NCI-H2029 (cell line): ENCODE measurements around the gene FLNC.

Source experiments
- DNase-seq: peaks from one replicate; lab custom pipeline; 2025; lab: John Stamatoyannopoulos, UW

Gene FLNC

GRCh38 chr7:128830231-128831177 is at the start of gene FLNC:
FLNC (plus strand) TSS chr7:128830406; CDS start chr7:128830638, 232 bp downstream.
- DNase-seq: no peak

GRCh38 chr7:128781126-128781525 is 49.1 kb upstream of the FLNC start:
- DNase-seq: no peak

- DNase-seq: no peak
Measured at GRCh38 chr7:128781851-128782250, 48.4 kb upstream of the FLNC start.

DNA sequence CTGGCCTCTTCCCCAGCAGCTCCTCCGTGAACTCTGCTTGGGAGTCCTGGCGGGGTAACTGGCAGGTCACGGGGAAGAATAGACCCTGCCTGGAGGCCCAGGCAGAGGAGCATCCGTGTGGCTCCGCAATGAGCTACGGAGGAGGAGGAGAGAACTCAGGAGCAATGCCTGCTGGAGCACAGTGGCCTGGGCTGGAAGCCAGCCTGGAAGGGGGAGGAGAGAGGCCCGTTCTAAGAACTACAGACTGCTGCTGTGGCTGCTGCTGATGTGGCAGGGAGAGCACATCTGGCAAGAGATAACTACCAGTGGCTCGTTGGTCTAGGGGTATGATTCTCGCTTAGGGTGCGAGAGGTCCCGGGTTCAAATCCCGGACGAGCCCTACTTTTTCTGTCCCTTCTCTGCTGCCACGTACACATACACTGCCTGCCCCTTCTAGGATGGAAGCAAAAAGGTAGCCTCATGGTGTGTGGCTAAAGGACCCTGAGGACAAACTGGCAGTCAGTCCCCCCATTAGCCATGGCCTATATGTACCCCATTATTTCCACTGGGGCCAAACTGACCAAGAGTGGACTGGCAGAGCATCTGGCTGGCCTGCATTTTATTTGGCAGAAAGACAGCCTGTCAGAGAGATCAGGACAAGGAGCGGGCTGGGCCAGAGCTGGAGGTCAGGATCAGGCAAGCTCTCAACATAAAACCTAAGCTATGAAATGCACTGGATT is 46.9 kb upstream of the FLNC start:
- DNase-seq: no peak

DNA sequence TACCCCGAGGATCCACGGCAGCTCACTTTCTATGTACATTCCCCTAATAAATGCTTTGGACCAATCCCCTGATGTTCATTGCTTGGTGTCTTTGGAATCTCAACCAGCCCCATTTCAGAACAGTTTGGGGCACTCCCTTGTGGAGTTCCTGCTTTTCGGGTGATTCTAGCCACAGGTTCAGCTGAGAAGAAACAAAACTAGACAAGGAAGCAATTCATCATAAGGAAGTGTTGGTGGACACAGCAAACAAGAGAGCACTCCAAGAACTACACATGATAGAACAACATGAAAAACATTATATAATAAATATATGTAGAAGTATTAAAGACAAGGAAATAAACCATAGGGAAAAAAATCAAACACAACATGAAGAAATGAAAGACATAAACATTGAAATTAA is 44.5 kb upstream of the FLNC start:
- DNase-seq: no peak

DNA sequence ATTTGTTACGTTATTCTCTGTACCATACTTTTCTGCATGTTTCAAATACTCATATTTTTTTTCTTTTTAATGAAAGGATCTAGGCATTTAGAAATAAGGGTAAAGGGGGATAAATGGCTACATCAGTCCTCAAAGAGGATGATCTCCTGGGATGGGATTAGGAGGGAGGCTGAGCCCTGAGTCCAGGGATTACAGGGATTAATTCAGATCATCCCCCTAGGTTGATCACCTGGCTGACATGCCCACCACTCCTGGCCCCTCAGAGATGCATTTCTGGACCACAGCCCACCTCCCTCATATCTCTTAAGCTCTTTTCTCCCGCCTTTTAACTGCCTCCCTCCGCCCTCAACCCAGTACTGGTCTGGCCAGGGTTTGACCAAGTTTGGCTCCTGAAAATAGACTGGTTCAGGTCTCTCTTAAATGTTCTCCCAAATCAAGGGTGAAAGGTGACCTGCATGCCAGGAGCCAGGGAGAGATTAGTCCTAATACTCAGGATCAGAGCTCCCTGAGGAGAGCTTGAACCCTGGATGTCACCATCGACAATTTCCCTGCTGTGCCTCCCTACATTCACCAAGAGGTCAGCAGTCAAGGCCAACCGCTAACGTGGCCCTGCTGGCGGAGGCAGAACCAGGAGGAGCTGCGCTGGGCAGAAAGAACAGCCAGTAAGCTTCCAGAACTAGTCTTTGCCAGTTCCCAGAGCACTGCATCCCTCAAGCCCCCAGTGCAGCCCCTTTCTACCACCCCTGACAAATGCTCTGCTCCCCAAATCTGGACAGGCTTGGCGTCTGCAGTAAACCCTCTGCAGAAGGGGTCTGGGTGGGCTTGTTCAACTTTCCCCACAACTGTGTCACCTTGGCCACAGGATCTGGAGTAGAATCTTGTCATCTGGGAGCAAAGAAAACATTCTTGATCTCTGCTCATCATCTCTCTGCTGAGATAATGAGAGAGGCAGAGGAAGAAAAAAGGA is 41.5 kb upstream of the FLNC start:
- no peak for DNase-seq

- DNase-seq: no peak
Measured at GRCh38 chr7:128790315-128791041, 39.7 kb upstream of the FLNC start.

- peak; percentile 35 for DNase-seq
Measured at GRCh38 chr7:128791121-128791971, 38.9 kb upstream of the FLNC start, which contains the start of gene CCDC136. CCDC136 (plus strand) TSS chr7:128791968; CDS start chr7:128792412, 444 bp downstream.

DNA sequence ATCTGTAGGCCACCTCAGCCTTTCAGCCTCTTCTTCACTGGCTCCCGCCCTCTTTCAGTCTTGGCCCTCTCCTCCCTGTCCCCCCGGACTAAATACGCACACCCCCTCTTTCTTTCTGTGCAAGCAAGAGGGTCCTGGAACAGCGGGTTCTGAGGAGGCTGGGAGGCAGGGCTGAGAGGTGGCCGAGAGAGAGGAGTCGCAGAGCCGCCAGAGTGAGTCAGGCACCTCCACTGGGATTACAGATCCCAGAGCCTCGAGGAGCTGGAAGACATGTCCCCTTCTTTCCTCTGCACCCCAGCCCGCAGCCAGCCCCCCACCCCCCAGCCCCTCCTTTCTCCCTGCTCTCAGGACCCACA is 38.3 kb upstream of the FLNC start:
- no peak for DNase-seq

DNA sequence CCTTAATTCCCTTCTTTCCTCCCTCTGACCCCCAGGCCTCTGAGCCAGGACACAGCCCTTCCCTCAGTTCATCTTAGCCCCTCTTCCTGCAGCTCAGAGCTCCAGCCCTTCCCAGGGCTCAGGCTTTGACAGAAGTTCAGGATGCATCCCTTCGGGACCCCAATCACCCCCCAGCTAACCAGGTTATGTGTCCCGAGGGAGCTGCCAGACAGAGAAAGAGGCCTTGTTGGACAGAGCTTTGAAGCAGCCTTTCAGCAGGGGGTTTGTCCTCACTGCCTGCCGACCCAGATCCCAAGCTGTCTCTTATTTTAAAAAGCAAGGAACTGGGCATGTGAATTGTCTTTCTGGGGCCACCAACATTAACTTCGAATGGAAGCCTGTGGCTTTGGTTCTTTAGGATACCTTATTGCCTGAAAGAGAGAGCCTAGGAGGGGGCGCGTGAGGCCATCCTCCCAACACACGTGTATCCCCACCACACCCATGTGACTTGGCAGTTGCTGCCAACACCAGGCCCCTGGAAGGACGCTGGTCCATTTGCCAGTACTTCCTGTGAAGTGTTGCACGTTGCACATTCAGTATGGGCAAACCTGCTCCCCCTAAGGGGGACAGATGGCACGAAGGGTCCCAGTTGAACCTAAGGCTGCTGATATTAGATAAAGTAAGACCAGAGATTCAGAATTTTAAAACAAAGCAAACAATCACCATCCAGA is 37.6 kb upstream of the FLNC start:
- DNase-seq: no peak

- DNase-seq: no peak
Measured at GRCh38 chr7:128793181-128793547, 37.0 kb upstream of the FLNC start.

GRCh38 chr7:128794020-128794419 is 36.2 kb upstream of the FLNC start:
- no peak for DNase-seq

- DNase-seq: no peak
Measured at GRCh38 chr7:128794436-128794835, 35.8 kb upstream of the FLNC start.

DNA sequence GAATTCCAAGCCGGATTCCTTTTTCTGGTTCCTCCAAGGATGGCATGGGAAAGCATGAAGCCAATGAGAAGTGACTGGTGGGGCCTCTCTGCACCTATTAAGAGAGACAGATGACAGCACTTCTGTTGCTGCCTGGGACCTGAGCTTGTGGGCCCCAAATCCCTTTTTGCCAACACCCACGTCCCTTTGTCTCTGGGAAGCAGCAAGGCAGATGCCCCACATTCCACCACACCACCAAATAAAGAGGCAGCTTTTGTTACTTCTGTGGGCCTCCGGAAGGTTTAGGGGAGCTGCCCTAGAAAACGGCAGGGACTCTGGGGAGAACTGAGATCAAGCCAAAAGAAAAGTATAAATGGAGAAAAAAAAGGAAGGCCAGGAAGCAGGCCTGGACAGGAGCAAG is 35.1 kb upstream of the FLNC start:
- DNase-seq: no peak

DNA sequence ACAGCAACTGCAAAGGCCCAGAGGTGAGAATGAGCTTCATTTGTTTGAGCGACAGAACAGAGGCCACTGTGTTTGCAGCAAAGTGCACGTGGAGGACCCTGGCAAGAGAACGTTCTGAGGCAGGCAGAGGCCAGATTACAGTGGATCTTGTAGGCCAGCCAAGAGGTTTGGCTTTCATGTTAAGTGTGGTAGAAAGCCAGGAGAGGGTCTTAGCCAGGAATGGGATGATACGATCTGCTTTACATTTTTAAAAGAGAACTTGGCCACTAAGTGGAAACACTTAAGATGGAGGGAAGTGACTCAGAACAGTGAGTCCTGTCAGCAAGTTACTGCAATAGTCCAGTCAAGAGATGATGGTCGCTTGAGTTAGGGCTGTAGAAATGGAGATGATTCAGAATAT is 33.9 kb upstream of the FLNC start:
- DNase-seq: no peak

GRCh38 chr7:128799451-128799850 is 30.8 kb upstream of the FLNC start:
- no peak for DNase-seq

DNA sequence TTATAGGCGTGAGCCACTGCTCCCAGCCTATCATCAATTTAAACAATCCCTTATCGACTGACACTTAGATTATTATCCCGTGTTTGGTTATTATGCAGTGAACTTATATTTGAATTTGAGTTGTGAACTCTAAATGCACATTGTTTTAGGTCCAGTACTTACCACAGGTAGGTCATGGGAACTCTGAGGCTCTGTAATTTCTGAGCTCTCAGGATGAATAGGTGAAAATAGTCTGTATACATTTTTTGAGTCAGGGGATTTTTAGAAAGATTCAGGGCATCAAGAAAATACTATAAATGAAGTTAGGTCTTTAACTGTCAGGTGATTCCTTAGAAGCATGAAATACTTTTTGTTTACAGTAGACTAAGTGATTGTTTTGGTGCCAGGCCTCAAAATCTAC is 29.6 kb upstream of the FLNC start:
- DNase-seq: no peak

DNA sequence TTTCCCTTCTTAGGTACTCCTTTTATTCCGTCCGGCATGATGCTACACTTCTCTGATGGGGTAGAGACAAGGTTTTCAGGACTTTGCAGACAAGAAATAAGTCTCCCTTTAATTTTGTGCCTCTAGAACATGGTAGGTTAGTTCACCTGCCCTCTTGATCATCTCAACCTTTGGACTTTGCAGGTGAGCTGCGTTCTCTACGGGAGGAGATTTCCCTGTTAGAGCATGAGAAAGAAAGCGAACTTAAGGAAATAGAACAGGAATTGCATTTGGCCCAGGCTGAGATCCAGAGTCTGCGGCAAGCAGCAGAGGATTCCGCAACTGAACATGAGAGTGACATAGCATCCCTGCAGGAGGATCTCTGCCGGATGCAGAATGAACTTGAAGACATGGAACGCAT is 29.2 kb upstream of the FLNC start:
- no peak for DNase-seq

- DNase-seq: no peak
Measured at GRCh38 chr7:128801667-128802418, 28.4 kb upstream of the FLNC start.
